ENCODE results near the gene POLE3.

- TF ChIP-seq, protein P1, sequence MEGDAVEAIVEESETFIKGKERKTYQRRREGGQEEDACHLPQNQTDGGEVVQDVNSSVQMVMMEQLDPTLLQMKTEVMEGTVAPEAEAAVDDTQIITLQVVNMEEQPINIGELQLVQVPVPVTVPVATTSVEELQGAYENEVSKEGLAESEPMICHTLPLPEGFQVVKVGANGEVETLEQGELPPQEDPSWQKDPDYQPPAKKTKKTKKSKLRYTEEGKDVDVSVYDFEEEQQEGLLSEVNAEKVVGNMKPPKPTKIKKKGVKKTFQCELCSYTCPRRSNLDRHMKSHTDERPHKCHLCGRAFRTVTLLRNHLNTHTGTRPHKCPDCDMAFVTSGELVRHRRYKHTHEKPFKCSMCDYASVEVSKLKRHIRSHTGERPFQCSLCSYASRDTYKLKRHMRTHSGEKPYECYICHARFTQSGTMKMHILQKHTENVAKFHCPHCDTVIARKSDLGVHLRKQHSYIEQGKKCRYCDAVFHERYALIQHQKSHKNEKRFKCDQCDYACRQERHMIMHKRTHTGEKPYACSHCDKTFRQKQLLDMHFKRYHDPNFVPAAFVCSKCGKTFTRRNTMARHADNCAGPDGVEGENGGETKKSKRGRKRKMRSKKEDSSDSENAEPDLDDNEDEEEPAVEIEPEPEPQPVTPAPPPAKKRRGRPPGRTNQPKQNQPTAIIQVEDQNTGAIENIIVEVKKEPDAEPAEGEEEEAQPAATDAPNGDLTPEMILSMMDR (IDR thresholded peaks at IDR 0.05; ENCODE audit: low read length), result peak; percentile 67
- TF ChIP-seq EZH2 (optimal IDR thresholded peaks at IDR 0.05; ENCODE audit: low read depth, low read length), result no peak
Measured at GRCh38 chr9:113446323-113446740, 35.9 kb upstream of the POLE3 start.

Data from MM.1S (cell line).